Measurements from ENCODE around the gene C1QC.

C1QC gene

DNA sequence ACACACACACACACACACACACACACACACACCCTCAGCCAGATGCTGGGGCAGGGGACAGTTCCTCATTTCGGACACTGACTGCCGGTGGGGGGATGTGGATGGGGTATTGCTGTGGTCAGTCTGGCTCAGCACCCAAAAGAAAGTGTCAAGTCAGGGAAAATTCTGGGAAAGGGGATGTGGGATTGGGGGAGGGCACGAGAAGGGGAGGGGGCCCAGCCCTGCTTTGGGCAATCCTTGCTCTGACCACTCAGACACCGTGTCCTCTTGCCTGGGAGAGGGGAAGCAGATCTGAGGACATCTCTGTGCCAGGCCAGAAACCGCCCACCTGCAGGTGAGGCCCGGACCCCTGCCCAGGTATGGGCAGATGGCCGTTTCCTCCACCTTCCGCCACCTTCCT, at the start of gene C1QC:
Gene C1QC (plus strand): TSS at position 253 of the 400 bp plus-strand sequence. CDS start 391 bp downstream, outside the sequence.
- no peak for DNase-seq (ENCODE audit: low read depth)

DNA sequence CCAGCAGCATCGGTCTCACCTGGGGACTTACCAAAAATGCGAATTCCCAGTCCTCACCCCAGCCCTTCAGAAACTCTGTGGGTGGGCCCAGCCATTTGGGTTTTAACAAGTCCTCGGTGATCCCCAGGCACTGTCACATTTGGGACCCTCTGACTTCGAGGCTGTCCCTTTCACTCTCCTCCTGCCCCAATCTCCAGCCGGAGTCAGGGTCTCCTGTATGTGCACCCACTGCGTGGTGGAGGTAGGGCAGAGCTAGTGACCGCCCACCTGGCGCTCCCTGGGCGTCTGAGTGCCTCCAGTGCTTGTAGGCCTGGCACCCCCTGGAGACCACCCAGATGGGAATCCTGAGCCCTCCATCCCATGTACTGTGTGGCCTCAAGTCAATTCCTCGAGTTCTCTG, 49.0 kb upstream of the C1QC start:
- DNase-seq (ENCODE audit: low read depth) = no peak

DNA sequence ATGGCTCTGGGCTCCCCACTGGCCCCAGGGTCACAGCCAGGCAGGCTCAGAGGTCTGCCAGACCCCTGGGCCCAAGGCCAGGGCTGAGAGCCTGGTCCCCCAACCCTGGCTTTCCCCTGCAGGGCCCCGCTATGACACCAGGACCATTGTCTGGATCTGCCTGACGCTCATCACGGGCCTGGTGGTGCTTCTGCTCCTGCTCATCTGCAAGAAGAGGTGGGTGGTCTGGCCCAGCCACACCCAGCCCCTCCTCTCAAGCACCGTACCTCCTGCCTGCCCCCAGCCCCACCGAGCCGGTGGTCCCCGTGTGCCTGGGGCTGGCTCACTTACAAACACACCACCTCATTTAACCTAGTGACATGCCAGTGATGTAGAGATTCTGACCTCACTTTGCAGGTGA, 48.3 kb upstream of the C1QC start:
- no peak for DNase-seq (ENCODE audit: low read depth)

DNA sequence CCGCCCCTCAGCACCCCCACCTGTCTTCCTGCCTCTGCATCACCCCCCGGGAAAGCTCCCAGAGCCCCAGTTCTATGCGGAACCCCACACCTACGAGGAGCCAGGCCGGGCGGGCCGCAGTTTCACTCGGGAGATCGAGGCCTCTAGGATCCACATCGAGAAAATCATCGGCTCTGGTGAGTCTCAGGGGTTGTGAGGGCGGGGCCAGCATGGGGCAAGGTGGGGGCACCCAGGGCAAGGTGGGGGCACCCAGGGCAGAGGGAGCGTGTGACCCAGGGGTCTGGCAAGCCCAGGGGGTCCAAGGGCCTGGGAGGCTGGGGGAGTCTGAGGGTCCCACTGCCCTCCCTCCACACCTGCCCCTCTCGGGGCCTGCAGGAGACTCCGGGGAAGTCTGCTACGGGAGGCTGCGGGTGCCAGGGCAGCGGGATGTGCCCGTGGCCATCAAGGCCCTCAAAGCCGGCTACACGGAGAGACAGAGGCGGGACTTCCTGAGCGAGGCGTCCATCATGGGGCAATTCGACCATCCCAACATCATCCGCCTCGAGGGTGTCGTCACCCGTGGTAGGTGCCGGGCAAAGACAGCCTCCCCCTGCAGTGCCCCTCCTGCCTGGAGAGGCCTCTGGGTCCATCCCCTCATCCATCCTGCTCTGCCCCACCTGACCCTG, 46.0 kb upstream of the C1QC start:
- no peak for DNase-seq (ENCODE audit: low read depth)

GRCh38 chr1:22597996-22598395, 45.4 kb upstream of the C1QC start:
- no peak for DNase-seq (ENCODE audit: low read depth)

GRCh38 chr1:22598736-22599135, 44.7 kb upstream of the C1QC start:
- DNase-seq (ENCODE audit: low read depth) = no peak

DNA sequence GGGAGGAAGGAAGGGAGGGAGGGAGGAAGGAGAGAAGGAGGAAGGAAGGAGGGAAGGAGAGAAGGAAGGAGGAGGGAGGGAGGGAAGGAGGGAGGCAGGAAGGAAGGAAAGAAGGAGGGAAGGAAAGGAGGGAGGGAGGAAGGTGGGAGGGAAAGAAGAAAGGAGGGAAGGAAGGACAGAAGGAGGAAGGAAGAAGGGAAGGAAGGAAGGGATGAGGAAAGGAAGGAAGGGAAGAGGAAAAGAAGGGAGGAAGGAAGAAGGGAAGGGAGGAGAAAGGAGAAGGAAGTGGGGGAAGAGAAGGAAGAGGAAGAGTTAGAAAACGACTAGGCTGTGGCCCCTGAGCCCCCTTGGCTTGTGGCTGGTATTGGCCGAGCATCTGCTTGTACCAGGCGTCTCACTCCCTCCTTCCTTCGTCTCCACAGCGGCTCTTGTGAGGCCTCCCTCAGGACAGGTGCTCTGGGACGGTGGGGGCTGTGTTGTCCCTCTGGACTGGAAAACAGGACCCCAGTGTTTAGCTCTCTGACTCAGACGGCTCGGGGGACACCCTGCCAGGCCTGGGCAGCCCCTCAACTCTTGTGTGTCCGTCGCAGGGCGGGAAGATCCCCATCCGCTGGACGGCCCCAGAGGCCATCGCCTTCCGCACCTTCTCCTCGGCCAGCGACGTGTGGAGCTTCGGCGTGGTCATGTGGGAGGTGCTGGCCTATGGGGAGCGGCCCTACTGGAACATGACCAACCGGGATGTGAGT, 43.2 kb upstream of the C1QC start:
- no peak for DNase-seq (ENCODE audit: low read depth)

DNA sequence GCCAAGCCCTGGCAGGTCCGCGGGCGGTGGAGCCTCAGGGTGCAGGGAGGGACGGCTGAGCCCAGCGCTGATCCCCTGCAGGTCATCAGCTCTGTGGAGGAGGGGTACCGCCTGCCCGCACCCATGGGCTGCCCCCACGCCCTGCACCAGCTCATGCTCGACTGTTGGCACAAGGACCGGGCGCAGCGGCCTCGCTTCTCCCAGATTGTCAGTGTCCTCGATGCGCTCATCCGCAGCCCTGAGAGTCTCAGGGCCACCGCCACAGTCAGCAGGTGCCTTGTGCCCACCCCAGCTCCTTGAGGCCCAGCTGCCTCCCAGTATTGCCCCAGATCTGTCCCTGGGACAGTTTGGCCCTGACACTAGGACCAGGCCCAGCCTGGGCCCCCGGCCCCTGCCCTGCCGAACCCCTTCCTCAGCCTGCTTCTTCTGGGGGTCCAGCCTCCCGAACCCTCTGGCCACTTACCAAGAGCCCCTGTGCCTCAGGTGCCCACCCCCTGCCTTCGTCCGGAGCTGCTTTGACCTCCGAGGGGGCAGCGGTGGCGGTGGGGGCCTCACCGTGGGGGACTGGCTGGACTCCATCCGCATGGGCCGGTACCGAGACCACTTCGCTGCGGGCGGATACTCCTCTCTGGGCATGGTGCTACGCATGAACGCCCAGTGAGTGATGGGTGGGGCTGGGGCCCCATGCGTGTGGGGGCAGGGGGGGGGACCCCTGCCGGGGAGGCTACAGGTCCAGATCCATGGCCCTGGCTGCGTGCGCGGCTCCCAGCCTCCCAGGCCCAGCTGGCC, 42.4 kb upstream of the C1QC start:
- no peak for DNase-seq (ENCODE audit: low read depth)

- no peak for DNase-seq (ENCODE audit: low read depth)
These were observed 41.8 kb upstream of the C1QC start for GRCh38 chr1:22601610-22602009.

- no peak for DNase-seq (ENCODE audit: low read depth)
These were observed 41.2 kb upstream of the C1QC start for GRCh38 chr1:22602060-22602740.

GRCh38 chr1:22606161-22606560, 37.3 kb upstream of the C1QC start:
- no peak for DNase-seq (ENCODE audit: low read depth)

DNA sequence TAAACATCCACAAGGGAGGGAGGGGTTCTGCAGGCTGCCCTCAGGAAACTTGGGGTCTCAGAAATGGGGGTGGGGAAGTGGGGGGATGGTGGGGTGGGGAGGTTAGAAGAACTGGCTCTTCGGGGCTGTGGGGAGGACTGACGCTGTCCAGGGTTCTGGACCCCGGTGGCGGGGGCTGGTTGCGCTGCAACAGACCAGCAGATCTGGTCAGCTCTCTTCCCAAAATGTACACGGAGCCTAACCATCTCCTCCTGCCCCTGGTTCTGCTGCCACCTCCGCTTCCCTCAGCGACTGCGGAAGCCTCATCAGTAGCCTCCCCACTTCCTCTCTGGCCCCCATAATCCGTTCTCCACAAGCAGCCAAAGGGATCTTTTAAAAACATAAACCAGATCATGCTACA, 36.3 kb upstream of the C1QC start:
- DNase-seq (ENCODE audit: low read depth) = no peak

GRCh38 chr1:22608361-22608760, 35.1 kb upstream of the C1QC start:
- no peak for DNase-seq (ENCODE audit: low read depth)

GRCh38 chr1:22609291-22609690, 34.1 kb upstream of the C1QC start:
- no peak for DNase-seq (ENCODE audit: low read depth)

- DNase-seq (ENCODE audit: low read depth) = no peak
These were observed 31.9 kb upstream of the C1QC start for GRCh38 chr1:22611530-22611947.

DNA sequence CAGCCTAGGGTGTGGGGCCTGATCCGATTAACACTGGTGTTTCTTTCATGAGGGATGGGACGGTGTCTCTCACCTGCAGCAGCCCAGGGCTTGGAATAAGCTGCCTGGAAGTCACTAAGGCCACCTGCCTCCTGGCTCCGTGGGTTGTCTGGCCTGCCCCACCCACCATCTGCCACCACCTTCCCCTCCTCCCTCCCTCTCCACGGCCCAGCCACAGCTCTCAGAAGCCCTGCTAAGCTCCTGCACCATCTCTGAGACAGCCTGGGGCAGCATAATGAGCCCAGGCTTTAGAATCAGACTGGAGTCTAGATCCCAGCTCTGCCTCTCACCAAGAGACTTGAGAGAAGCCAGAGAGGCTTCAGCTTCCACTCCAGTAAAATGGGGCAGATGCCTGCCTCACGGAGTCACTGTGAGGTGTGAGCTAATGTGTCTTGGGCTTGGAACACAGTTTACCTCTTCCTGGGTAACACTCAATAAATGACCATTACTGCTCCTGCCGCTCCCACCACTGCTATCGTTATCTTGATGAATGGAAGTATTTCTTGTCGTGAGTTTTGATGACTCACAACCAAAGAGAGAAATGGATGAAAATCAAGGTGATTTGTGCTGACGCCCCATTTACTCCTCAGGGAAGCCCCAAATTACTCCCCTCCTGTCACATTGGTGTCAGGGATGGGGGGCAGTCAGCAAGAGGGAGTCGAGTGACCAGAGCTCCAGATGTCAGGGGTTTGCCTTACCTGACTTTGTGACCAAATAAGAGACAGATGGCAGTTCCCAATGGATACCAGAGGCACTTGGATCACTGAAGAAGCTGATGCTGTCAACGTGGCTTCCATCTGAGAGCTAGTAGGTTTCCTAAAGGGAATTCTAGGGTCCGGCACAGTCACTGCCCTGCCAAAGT, 30.5 kb upstream of the C1QC start:
- no peak for DNase-seq (ENCODE audit: low read depth)

DNA sequence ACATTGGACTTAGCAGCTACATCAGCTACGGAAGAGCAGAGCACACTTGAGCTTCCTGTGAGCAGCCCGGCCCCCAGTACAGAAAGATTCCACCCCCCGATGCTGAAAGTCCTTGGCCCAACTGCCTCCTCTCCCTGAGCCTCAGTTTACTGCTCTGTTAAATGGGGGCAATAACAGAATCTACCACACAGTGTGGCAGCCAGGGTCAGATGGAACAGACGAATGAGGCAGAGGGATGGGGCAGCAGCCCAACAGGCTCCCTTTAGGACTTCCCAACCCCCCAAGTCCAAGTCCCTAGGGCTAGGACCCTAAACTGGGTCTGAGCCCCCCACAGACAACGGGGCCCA, 29.9 kb upstream of the C1QC start:
- no peak for DNase-seq (ENCODE audit: low read depth)

DNA sequence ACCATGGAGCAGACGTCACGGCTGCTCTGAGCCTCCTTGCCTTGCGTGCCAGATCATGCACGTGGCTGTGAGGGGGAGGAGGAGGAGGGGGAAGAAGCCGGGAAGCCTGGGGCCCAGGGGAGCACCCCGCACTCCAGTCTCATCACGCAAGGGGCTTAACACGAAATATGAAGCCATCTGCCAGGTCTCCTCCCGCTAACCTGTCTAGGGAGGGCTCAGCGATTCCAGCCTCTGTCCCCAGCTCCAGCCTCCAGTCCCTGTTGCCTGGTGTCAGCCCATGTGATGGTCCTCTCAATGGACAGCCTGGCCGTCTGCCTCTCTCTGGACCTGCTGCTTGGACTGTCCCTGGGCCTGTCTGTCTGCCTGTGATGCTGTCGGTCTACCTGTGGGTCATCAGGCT, 29.5 kb upstream of the C1QC start:
- DNase-seq (ENCODE audit: low read depth) = no peak

DNA sequence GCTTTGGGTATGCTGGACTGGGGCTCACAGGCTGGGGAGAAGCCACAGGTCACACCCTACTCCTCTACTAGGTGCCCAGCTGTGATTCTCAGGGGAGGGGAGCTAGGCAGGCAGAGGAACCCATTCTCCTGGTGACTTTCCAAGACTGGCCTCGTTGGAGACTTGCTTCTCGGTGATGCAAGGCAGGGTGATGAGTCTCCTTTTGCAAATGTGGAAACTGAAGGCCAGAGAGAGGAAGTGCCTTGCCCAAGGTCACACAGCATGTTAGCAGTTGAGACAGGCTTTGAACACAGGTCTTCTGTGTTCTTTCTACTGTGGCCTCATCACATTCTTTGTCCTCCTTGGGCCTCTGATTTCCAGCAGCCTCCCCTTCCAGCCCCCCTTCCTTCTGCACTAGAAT, 27.5 kb upstream of the C1QC start:
- DNase-seq (ENCODE audit: low read depth) = no peak

GRCh38 chr1:22616571-22616970, 26.9 kb upstream of the C1QC start:
- DNase-seq (ENCODE audit: low read depth) = no peak

GRCh38 chr1:22618056-22618455, 25.4 kb upstream of the C1QC start:
- DNase-seq (ENCODE audit: low read depth) = no peak

- DNase-seq (ENCODE audit: low read depth) = no peak
These were observed 24.2 kb upstream of the C1QC start for GRCh38 chr1:22619252-22619651.

Data from activated gamma-delta T cell treated with anti-CD3 and anti-CD28 coated beads, Interleukin-2, amount 50 U/mL, for 16 hours (primary cell).